SK-N-SH treated with all-trans-retinoic acid at 6 μM for 48 hours (cell line): ENCODE data around the gene CRISPLD2.
A peak's percentile ranks its signal among the peaks of the same experiment; 100 is the strongest.

Experiments
- ATAC-seq: fragments of 200-7000 bp; cut with Tn5 transposase; 3 replicates; pipeline ENCODE4 v1.9.1; 2020; ENCODE audit warnings: mild to moderate bottlenecking, moderate library complexity
- ARNTL ChIP-seq: fragments of 450-650 bp; formaldehyde crosslinking; IDR thresholded peaks from 2 replicates; pipeline ENCODE4 v1.5.0; 2020; ENCODE audit warnings: low read depth, mild to moderate bottlenecking, moderate library complexity, borderline replicate concordance
- BACH2 ChIP-seq: fragments of 250-450 bp; sonication (Bioruptor Pico); IDR thresholded peaks from 2 replicates; pipeline ENCODE4 v1.9.0; 2021; ENCODE audit warnings: mild to moderate bottlenecking, borderline replicate concordance
- GLIS3 ChIP-seq: fragments of 250-450 bp; sonication (Bioruptor Pico); IDR thresholded peaks from 2 replicates; pipeline ENCODE4 v1.5.0; 2020; ENCODE audit warnings: mild to moderate bottlenecking, moderate library complexity
- ISL1 ChIP-seq: fragments of 250-450 bp; sonication (Bioruptor Pico); IDR thresholded peaks from 2 replicates; pipeline ENCODE4 v2.1.2; 2022; ENCODE audit warnings: mild to moderate bottlenecking, moderate library complexity
- RARB ChIP-seq: fragments of 250-450 bp; sonication (Bioruptor Pico); IDR thresholded peaks from 2 replicates; pipeline ENCODE4 v1.8.0; 2021; ENCODE audit warnings: mild to moderate bottlenecking, moderate library complexity
- TCF4 ChIP-seq: fragments of 250-450 bp; sonication (Bioruptor Pico); IDR thresholded peaks from 2 replicates; pipeline ENCODE4 v1.8.0; 2021; ENCODE audit warnings: mild to moderate bottlenecking, moderate library complexity, borderline replicate concordance
- ZC3H10 ChIP-seq: fragments of 250-450 bp; sonication (Bioruptor Pico); IDR thresholded peaks from 2 replicates; pipeline ENCODE4 v1.5.1; 2021; ENCODE audit warnings: mild to moderate bottlenecking, moderate library complexity
- ZFP3 ChIP-seq: fragments of 250-450 bp; sonication (Bioruptor Pico); IDR thresholded peaks from 2 replicates; pipeline ENCODE4 v1.5.0; 2020; ENCODE audit warnings: mild to moderate bottlenecking, moderate library complexity
- ZNF565 ChIP-seq: fragments of 450-650 bp; formaldehyde crosslinking; conservative IDR thresholded peaks from 2 replicates; pipeline ENCODE4 v1.5.0; 2020; ENCODE audit warnings: low read depth, mild to moderate bottlenecking, moderate library complexity
- ZNF70 ChIP-seq: fragments of 450-650 bp; formaldehyde crosslinking; IDR thresholded peaks from 2 replicates; pipeline ENCODE4 v1.5.0; 2020; ENCODE audit warnings: mild to moderate bottlenecking, moderate library complexity
- TF ChIP-seq, protein P1 (sequence below): fragments of 250-450 bp; sonication (Bioruptor Pico); IDR thresholded peaks from 2 replicates; pipeline ENCODE4 v1.8.0; 2020; ENCODE audit warnings: mild to moderate bottlenecking, moderate library complexity, borderline replicate concordance
- TF ChIP-seq, protein P2 (sequence below): fragments of 250-450 bp; sonication (Bioruptor Pico); IDR thresholded peaks from 2 replicates; pipeline ENCODE4 v1.8.0; 2021; ENCODE audit warnings: low read depth, mild to moderate bottlenecking, moderate library complexity, borderline replicate concordance
- TF ChIP-seq, protein P3 (sequence below): fragments of 250-450 bp; sonication (Bioruptor Pico); IDR thresholded peaks from 2 replicates; pipeline ENCODE4 v1.5.1; 2021; ENCODE audit warnings: mild to moderate bottlenecking, moderate library complexity
- TF ChIP-seq, protein P4 (sequence below): fragments of 250-450 bp; sonication (Bioruptor Pico); IDR thresholded peaks from 2 replicates; pipeline ENCODE4 v1.5.0; 2020; ENCODE audit warnings: mild to moderate bottlenecking, moderate library complexity

CRISPLD2 gene

DNA sequence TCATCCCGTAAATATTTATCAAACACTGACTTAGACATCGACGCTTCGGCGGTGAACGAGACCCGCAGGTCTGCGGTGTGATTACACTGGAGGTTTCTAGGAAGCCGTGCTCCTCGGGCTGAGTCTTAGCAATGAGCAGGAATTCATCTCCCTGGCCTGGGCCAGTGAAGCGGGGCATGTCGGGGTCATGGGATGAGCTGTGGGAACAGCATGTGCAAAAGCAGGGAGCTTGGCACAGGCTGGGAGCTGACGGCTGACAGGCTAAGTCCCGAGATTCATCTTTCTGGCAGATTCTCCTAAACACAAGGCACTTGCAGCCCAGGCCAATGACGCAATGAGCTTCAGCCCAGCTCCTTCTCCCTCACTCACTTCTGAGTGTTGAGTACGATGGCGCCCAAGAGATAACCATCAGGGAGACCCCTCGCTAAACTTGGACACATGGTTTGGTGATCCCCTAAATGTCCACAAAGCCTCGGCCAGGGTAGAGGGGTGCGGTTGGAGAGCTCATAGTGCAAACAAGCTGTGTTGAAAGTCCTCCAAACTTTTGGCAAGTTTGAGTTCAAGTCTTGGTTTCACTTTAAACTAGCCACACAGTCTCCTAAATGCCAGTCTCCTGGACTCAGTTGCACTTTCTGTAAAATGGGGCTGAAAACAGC, 12.8 kb downstream of the CRISPLD2 start (continued):
- no peak for TF ChIP-seq TCF4 (CRISPR knock-in tag)

DNA sequence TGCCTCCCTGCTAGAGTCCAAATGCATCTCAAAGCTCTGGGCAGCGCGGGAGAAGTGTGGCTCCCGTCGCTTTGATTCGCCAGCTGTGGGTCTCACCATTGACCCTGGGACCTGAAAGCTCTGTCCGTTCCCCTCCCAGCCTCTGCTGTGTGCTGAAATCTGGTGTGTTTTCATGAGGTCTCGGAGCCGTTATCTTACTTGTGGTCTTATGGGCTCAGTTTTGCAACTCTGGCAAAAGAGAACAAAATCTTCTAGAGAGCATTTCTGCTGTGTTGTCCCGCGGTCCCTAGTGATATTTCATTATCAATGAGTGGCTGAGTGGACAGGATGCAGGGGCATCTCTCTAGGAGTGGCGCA, 13.3 kb downstream of the CRISPLD2 start:
- TF ChIP-seq ZC3H10 (CRISPR knock-in tag): no peak
- no peak for TF ChIP-seq TCF4 (CRISPR knock-in tag)
- no peak for TF ChIP-seq GLIS3 (CRISPR knock-in tag)
- no peak for ATAC-seq

DNA sequence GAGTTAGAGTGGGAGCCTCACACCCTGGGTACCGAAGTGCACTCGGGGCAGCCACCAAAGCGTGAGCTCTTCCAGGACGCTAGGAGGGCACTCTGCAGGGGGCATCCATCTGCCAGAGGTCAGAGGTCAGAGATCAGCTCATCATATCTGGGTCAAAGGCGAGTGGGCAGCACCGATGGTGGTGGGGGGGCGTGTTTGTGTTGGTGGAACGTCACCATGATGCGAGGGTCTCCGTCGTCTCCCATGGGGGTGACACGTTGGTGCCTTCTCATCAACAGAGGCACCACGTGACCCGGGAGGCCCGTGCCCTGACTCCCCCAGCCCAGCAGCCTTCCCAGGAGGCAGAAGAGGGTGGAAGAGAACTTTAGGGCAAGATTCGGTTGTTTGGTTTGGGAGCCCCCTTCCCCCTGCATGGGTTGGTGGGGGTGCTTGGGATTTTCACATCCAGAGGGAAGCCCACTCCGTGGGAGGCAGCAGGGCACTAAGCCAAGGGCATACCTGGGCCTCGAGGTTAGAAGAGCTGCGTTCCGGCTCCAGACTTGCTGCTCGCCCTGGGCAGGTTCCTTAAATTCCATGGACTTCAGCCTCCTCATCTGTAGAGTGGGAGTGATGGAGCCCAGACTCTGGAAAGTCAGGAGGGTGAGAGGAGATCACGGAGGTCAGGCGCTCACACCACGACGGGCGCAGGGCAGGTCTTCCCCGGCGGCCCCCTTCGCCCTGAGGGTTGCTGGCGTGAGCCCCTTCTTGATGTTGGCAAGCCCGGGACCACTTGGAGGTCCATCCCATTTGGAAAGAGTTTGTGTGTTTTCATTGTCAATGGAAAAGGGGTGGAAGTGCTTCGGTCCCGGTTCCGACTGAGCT, 14.0 kb downstream of the CRISPLD2 start:
- TF ChIP-seq, protein P1, sequence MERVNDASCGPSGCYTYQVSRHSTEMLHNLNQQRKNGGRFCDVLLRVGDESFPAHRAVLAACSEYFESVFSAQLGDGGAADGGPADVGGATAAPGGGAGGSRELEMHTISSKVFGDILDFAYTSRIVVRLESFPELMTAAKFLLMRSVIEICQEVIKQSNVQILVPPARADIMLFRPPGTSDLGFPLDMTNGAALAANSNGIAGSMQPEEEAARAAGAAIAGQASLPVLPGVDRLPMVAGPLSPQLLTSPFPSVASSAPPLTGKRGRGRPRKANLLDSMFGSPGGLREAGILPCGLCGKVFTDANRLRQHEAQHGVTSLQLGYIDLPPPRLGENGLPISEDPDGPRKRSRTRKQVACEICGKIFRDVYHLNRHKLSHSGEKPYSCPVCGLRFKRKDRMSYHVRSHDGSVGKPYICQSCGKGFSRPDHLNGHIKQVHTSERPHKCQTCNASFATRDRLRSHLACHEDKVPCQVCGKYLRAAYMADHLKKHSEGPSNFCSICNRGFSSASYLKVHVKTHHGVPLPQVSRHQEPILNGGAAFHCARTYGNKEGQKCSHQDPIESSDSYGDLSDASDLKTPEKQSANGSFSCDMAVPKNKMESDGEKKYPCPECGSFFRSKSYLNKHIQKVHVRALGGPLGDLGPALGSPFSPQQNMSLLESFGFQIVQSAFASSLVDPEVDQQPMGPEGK (CRISPR knock-in tag): no peak
- TF ChIP-seq ZNF70 (no peak), GLIS3 (CRISPR knock-in tag) (no peak), TCF4 (CRISPR knock-in tag) (no peak), ZFP3 (CRISPR knock-in tag) (no peak)
- TF ChIP-seq, protein P2, sequence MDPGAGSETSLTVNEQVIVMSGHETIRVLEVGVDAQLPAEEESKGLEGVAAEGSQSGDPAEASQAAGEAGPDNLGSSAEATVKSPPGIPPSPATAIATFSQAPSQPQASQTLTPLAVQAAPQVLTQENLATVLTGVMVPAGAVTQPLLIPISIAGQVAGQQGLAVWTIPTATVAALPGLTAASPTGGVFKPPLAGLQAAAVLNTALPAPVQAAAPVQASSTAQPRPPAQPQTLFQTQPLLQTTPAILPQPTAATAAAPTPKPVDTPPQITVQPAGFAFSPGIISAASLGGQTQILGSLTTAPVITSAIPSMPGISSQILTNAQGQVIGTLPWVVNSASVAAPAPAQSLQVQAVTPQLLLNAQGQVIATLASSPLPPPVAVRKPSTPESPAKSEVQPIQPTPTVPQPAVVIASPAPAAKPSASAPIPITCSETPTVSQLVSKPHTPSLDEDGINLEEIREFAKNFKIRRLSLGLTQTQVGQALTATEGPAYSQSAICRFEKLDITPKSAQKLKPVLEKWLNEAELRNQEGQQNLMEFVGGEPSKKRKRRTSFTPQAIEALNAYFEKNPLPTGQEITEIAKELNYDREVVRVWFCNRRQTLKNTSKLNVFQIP (CRISPR knock-in tag): no peak
- TF ChIP-seq, protein P3, sequence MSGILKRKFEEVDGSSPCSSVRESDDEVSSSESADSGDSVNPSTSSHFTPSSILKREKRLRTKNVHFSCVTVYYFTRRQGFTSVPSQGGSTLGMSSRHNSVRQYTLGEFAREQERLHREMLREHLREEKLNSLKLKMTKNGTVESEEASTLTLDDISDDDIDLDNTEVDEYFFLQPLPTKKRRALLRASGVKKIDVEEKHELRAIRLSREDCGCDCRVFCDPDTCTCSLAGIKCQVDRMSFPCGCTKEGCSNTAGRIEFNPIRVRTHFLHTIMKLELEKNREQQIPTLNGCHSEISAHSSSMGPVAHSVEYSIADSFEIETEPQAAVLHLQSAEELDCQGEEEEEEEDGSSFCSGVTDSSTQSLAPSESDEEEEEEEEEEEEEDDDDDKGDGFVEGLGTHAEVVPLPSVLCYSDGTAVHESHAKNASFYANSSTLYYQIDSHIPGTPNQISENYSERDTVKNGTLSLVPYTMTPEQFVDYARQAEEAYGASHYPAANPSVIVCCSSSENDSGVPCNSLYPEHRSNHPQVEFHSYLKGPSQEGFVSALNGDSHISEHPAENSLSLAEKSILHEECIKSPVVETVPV (CRISPR knock-in tag): no peak
- TF ChIP-seq, protein P4, sequence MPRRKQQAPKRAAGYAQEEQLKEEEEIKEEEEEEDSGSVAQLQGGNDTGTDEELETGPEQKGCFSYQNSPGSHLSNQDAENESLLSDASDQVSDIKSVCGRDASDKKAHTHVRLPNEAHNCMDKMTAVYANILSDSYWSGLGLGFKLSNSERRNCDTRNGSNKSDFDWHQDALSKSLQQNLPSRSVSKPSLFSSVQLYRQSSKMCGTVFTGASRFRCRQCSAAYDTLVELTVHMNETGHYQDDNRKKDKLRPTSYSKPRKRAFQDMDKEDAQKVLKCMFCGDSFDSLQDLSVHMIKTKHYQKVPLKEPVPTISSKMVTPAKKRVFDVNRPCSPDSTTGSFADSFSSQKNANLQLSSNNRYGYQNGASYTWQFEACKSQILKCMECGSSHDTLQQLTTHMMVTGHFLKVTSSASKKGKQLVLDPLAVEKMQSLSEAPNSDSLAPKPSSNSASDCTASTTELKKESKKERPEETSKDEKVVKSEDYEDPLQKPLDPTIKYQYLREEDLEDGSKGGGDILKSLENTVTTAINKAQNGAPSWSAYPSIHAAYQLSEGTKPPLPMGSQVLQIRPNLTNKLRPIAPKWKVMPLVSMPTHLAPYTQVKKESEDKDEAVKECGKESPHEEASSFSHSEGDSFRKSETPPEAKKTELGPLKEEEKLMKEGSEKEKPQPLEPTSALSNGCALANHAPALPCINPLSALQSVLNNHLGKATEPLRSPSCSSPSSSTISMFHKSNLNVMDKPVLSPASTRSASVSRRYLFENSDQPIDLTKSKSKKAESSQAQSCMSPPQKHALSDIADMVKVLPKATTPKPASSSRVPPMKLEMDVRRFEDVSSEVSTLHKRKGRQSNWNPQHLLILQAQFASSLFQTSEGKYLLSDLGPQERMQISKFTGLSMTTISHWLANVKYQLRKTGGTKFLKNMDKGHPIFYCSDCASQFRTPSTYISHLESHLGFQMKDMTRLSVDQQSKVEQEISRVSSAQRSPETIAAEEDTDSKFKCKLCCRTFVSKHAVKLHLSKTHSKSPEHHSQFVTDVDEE: no peak
- TF ChIP-seq, all 23 proteins: peak for 0
- no peak for ATAC-seq

DNA sequence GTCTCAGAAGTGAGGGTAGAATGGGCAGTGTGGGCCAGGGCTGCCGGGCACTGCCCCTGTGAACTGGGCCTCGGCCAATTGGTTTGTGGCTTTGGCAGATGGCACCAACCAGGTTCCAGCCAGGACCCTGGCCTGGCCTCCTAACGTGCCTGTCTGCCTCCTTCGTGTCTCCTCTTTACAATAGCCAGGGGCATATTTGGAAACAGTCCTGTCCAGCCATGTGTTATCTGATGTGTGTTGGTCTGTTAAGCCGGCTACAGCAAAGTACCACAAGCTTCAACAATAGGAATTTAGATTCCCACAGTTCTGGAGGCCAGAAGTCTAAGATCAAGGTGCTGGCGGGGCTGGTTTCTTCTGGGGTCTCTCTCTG, 14.6 kb downstream of the CRISPLD2 start:
- no peak for ATAC-seq
- TF ChIP-seq, protein P4: peak; percentile 53; the same call in 1 of the 2 replicates
- TF ChIP-seq ARNTL (CRISPR knock-in tag) (no peak), RARB (no peak), ZC3H10 (CRISPR knock-in tag) (no peak), BACH2 (CRISPR knock-in tag) (no peak), ZNF565 (CRISPR knock-in tag) (no peak), ISL1 (CRISPR knock-in tag) (no peak), TCF4 (CRISPR knock-in tag) (peak; percentile 65; the same call in 1 of the 2 replicates)
- TF ChIP-seq, protein P2 (CRISPR knock-in tag): no peak
- TF ChIP-seq, protein P3 (CRISPR knock-in tag): no peak
